ENCODE results near the gene NOC3L.

DNA sequence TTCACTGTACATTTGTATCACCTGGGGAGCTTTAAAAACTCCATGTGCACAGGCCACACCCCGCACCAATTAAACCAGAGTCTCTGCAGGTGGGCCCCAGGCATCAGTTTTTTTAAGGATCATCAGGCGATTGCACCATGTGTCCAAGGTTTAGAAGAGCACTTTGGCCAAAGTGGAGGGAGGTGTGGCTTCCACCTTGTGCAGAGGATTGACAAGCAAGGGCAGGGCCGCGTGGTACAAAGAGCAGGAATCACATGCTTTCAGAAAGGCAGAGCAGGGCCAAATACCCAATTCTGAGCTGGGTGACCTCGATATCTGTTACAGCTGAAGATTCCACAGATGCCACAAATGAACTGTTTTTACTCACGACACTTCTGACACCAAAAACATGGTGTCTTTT is 52.4 kb downstream of the NOC3L start:
- TF ChIP-seq, protein P1, sequence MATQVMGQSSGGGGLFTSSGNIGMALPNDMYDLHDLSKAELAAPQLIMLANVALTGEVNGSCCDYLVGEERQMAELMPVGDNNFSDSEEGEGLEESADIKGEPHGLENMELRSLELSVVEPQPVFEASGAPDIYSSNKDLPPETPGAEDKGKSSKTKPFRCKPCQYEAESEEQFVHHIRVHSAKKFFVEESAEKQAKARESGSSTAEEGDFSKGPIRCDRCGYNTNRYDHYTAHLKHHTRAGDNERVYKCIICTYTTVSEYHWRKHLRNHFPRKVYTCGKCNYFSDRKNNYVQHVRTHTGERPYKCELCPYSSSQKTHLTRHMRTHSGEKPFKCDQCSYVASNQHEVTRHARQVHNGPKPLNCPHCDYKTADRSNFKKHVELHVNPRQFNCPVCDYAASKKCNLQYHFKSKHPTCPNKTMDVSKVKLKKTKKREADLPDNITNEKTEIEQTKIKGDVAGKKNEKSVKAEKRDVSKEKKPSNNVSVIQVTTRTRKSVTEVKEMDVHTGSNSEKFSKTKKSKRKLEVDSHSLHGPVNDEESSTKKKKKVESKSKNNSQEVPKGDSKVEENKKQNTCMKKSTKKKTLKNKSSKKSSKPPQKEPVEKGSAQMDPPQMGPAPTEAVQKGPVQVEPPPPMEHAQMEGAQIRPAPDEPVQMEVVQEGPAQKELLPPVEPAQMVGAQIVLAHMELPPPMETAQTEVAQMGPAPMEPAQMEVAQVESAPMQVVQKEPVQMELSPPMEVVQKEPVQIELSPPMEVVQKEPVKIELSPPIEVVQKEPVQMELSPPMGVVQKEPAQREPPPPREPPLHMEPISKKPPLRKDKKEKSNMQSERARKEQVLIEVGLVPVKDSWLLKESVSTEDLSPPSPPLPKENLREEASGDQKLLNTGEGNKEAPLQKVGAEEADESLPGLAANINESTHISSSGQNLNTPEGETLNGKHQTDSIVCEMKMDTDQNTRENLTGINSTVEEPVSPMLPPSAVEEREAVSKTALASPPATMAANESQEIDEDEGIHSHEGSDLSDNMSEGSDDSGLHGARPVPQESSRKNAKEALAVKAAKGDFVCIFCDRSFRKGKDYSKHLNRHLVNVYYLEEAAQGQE (IDR thresholded peaks at IDR 0.05; ENCODE audit: low read depth, low read length) = no peak
- TF ChIP-seq, protein P2, sequence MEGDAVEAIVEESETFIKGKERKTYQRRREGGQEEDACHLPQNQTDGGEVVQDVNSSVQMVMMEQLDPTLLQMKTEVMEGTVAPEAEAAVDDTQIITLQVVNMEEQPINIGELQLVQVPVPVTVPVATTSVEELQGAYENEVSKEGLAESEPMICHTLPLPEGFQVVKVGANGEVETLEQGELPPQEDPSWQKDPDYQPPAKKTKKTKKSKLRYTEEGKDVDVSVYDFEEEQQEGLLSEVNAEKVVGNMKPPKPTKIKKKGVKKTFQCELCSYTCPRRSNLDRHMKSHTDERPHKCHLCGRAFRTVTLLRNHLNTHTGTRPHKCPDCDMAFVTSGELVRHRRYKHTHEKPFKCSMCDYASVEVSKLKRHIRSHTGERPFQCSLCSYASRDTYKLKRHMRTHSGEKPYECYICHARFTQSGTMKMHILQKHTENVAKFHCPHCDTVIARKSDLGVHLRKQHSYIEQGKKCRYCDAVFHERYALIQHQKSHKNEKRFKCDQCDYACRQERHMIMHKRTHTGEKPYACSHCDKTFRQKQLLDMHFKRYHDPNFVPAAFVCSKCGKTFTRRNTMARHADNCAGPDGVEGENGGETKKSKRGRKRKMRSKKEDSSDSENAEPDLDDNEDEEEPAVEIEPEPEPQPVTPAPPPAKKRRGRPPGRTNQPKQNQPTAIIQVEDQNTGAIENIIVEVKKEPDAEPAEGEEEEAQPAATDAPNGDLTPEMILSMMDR (IDR thresholded peaks at IDR 0.05 in 2 of 3, conservative IDR thresholded peaks at IDR 0.05 in 1 of 3; ENCODE audit: control insufficient read depth in 2 of 3, extremely low read depth in 1 of 3, insufficient read depth in 1 of 3, low read depth in 3 of 3, low read length in 3 of 3) = no peak
- TF ChIP-seq POLR2AphosphoS5 (IDR thresholded peaks at IDR 0.05; ENCODE audit: low read length) (no peak), SMAD1 (IDR thresholded peaks at IDR 0.05; ENCODE audit: low read depth, partially characterized antibody) (no peak), RAD21 (IDR thresholded peaks at IDR 0.05; ENCODE audit: insufficient read depth, low read depth, low read length) (no peak), ZNF274 (IDR thresholded peaks at IDR 0.05; ENCODE audit: insufficient read depth, insufficient read length) (no peak), KDM1A (IDR thresholded peaks at IDR 0.05; ENCODE audit: borderline replicate concordance) (no peak), ETV6 (conservative IDR thresholded peaks at IDR 0.05 in 1 of 2, IDR thresholded peaks at IDR 0.05 in 1 of 2; ENCODE audit: borderline replicate concordance in 1 of 2, low read depth in 1 of 2) (no peak), MTA3 (IDR thresholded peaks at IDR 0.05; ENCODE audit: borderline replicate concordance, low read length) (no peak), MTA2 (IDR thresholded peaks at IDR 0.05; ENCODE audit: low read depth) (no peak), FOXM1 (IDR thresholded peaks at IDR 0.05; ENCODE audit: low read depth, low read length) (no peak), YY1 (IDR thresholded peaks at IDR 0.05; ENCODE audit: low read depth, low read length) (no peak)
- TF ChIP-seq, protein P3, sequence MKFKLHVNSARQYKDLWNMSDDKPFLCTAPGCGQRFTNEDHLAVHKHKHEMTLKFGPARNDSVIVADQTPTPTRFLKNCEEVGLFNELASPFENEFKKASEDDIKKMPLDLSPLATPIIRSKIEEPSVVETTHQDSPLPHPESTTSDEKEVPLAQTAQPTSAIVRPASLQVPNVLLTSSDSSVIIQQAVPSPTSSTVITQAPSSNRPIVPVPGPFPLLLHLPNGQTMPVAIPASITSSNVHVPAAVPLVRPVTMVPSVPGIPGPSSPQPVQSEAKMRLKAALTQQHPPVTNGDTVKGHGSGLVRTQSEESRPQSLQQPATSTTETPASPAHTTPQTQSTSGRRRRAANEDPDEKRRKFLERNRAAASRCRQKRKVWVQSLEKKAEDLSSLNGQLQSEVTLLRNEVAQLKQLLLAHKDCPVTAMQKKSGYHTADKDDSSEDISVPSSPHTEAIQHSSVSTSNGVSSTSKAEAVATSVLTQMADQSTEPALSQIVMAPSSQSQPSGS (IDR thresholded peaks at IDR 0.05; ENCODE audit: low read length) = no peak

Measured in GM12878 (cell line).